ENCODE results near the gene CLCN6. TPM values are rescaled to one million over a fixed set of nuclear protein-coding genes. Genes with fewer than 3 reads are reported as not detected.

Gene CLCN6
- total and polyA plus RNA-seq, 2 donors from 2014 or later, result 7.1 to 26.0 TPM

DNA sequence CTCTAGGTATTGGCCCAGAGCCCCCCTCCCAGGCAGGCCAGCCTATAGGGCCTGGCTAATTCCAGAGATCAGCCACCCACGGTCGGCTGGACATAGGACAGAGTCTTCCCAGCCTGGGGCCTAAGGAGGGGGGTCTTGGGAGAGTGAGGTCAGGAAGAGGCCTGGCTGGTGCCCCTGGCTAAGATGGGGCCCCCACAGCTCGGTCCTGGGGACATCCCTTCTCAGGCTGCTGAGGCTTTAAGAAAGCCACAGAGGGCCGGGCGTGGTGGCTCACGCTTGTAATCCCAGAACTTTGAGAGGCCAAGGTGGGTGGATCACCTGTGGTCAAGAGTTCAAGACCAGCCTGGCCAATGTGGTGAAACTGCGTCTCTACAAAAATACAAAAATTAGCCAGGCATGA lies 41.5 kb upstream of the CLCN6 start:
- H3K27me3 ChIP-seq (ENCODE audit: control insufficient read depth, insufficient read depth, low read length), result no peaks in the 10 kb centered on the region
- H3K9me3 ChIP-seq (ENCODE audit: control insufficient read depth in 2 of 3, insufficient read depth in 1 of 3, low read length in 3 of 3), result no peaks in the 10 kb centered on the region
- H3K9ac ChIP-seq (ENCODE audit: low read length in 3 of 3), result no peak overlapping the region
- no peak overlapping the region for H3K4me3 ChIP-seq (ENCODE audit: low read length in 3 of 3)
- no peaks in the 10 kb centered on the region for H3K36me3 ChIP-seq (ENCODE audit: control insufficient read depth in 2 of 3, insufficient read depth in 3 of 3, low read length in 3 of 3)
- H3K4me1 ChIP-seq (ENCODE audit: control insufficient read depth in 2 of 3, insufficient read depth in 2 of 3, low read depth in 1 of 3, low read length in 3 of 3), result peaks cover 0 to 3% (median 0%) of the 10 kb centered on the region in 3 donors
- H3K27ac ChIP-seq (ENCODE audit: low read depth in 2 of 2, low read length in 2 of 2), result no peak overlapping the region
- no peak for FAIRE-seq
- TF ChIP-seq, protein P1, sequence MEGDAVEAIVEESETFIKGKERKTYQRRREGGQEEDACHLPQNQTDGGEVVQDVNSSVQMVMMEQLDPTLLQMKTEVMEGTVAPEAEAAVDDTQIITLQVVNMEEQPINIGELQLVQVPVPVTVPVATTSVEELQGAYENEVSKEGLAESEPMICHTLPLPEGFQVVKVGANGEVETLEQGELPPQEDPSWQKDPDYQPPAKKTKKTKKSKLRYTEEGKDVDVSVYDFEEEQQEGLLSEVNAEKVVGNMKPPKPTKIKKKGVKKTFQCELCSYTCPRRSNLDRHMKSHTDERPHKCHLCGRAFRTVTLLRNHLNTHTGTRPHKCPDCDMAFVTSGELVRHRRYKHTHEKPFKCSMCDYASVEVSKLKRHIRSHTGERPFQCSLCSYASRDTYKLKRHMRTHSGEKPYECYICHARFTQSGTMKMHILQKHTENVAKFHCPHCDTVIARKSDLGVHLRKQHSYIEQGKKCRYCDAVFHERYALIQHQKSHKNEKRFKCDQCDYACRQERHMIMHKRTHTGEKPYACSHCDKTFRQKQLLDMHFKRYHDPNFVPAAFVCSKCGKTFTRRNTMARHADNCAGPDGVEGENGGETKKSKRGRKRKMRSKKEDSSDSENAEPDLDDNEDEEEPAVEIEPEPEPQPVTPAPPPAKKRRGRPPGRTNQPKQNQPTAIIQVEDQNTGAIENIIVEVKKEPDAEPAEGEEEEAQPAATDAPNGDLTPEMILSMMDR (IDR thresholded peaks at IDR 0.05; ENCODE audit: borderline replicate concordance, extremely low read depth, insufficient read depth), result no peak
- peak in 1 of 5 donors; percentile 36 for DNase-seq
- intact Hi-C loops (cut with DNase I), result no loop called here

DNA sequence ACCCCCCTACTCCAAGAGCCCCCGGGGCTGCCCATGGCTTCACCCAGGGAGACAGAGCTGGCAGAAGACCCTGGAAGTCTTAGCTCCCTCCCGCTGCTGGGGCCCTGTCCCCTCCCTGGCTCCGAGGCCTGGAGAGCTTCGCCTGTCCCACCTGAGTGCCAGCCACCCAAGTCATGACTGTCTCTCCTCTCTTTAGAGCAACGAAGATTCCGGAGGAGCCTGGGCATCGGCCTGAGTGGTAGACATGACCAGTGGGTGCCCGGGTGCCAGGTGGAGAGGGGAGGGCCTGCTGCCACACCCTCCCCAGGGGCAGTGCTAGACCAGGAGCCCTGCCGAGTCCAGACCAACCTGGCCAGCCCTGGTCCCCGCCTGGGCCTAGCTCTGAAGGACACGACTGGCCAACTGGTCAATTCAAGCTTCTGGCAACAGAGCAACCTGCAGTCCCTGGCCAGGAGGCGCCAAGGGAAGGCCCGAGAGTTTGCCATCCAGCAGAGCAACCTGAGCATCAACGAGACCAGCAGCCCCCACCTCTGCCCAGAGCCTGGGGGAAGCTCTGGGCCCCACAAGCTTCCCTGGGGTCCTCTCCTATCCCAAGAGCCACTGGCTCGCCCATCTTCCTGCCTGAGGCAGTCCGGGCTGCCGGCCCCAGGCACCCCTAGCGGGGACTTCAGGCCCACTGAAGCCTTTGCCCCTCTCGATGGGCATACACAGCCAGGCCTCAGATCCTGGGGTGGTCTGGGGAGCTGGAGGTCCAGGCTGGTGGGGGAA lies 40.1 kb upstream of the CLCN6 start:
- H3K27me3 ChIP-seq (ENCODE audit: control insufficient read depth, insufficient read depth, low read length), result no peaks in the 10 kb centered on the region
- no peak overlapping the region for H3K4me3 ChIP-seq (ENCODE audit: low read length in 3 of 3)
- DNase-seq (no peak), FAIRE-seq (no peak)
- H3K9ac ChIP-seq (ENCODE audit: low read length in 3 of 3), result no peak overlapping the region
- no peaks in the 10 kb centered on the region for H3K9me3 ChIP-seq (ENCODE audit: control insufficient read depth in 2 of 3, insufficient read depth in 1 of 3, low read length in 3 of 3)
- intact Hi-C loops (cut with DNase I), result no loop called here
- H3K4me1 ChIP-seq (ENCODE audit: control insufficient read depth in 2 of 3, insufficient read depth in 2 of 3, low read depth in 1 of 3, low read length in 3 of 3), result peaks cover 0 to 3% (median 0%) of the 10 kb centered on the region in 3 donors
- TF ChIP-seq, protein P1 (IDR thresholded peaks at IDR 0.05; ENCODE audit: borderline replicate concordance, extremely low read depth, insufficient read depth), result no peak
- no peaks in the 10 kb centered on the region for H3K36me3 ChIP-seq (ENCODE audit: control insufficient read depth in 2 of 3, insufficient read depth in 3 of 3, low read length in 3 of 3)
- no peak overlapping the region for H3K27ac ChIP-seq (ENCODE audit: low read depth in 2 of 2, low read length in 2 of 2)

DNA sequence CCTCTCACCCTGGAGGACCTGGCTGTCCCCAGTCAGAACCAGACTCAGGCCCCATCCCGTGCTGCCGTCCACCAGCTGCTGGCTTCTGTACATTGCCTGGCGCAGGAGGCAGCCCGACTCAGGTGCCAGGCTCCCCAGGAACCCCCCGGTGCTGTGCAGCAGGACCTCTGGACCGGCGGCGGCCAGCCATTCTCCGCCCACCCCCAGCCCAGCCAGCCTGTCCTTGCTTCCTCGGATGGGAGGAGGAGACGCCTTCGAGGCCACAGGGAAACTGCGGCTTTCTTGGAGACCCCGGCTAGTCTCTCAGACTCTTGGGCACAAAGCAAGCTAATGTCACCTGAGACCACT lies 39.6 kb upstream of the CLCN6 start:
- no peak for FAIRE-seq
- no peak for DNase-seq

More for the DNA sequence above, 39.6 kb upstream of the CLCN6 start:
- Histone ChIP-seq H3K9me3 (ENCODE audit: control insufficient read depth in 2 of 3, insufficient read depth in 1 of 3, low read length in 3 of 3) (no peaks in the 10 kb centered on the region), H3K27me3 (ENCODE audit: control insufficient read depth, insufficient read depth, low read length) (no peaks in the 10 kb centered on the region), H3K27ac (ENCODE audit: low read depth in 2 of 2, low read length in 2 of 2) (no peak overlapping the region), H3K9ac (ENCODE audit: low read length in 3 of 3) (no peak overlapping the region), H3K36me3 (ENCODE audit: control insufficient read depth in 2 of 3, insufficient read depth in 3 of 3, low read length in 3 of 3) (no peaks in the 10 kb centered on the region), H3K4me1 (ENCODE audit: control insufficient read depth in 2 of 3, insufficient read depth in 2 of 3, low read depth in 1 of 3, low read length in 3 of 3) (peaks cover 0 to 3% (median 0%) of the 10 kb centered on the region in 3 donors), H3K4me3 (ENCODE audit: low read length in 3 of 3) (no peak overlapping the region)
- TF ChIP-seq, protein P1 (IDR thresholded peaks at IDR 0.05; ENCODE audit: borderline replicate concordance, extremely low read depth, insufficient read depth), result no peak
- intact Hi-C loops (cut with DNase I), result no loop called here
